Astrocyte (in vitro differentiated cells and primary cell): Measurements from ENCODE around the gene SPRY2.

Source experiments
- CTCF ChIP-seq: IDR thresholded peaks from 2 replicates; pipeline ENCODE4 v1.5.1; 2011; ENCODE audit warnings: low read depth, mild to moderate bottlenecking, inconsistent platforms, low read length, moderate library complexity; ENCODE audit not compliant: insufficient read depth
- EZH2 ChIP-seq: IDR thresholded peaks from 2 replicates; pipeline ENCODE4 v1.6.1; 2012; ENCODE audit warnings: mild to moderate bottlenecking, low read length, inconsistent platforms; ENCODE audit not compliant: insufficient read depth

GRCh38 chr13:80337288-80338081 lies 3.4 kb downstream of the SPRY2 start:
- TF ChIP-seq CTCF, result no peak
- no peak for TF ChIP-seq EZH2
